T-helper 2 cell (primary cell): Measurements from ENCODE around the gene NUBP1.
A peak's percentile ranks its signal among the peaks of the same experiment; 100 is the strongest.
"Not testable (repeated sequence)": the region's sequence is repeated elsewhere in the genome, so short reads cannot be mapped to it uniquely, and the experiment has no call there.

Experiments used
- DNase-seq, 5 experiments: peaks; one replicate each; pipeline versions ENCODE4 v3.0.0 to v3.0.0-alpha.2; 2012 to 2022

The NUBP1 gene

GRCh38 chr16:10752843-10753523 is 9.3 kb downstream of the NUBP1 start:
- no peak for DNase-seq

- DNase-seq = no peak
Measured at GRCh38 chr16:10753670-10754069, 10.0 kb downstream of the NUBP1 start.

- no peak for DNase-seq
Measured at GRCh38 chr16:10754941-10755340, 11.3 kb downstream of the NUBP1 start.

GRCh38 chr16:10756574-10756973 is 12.9 kb downstream of the NUBP1 start:
- no peak for DNase-seq

GRCh38 chr16:10760858-10761257 is 17.2 kb downstream of the NUBP1 start:
- DNase-seq = no peak

GRCh38 chr16:10761373-10761772 is 17.7 kb downstream of the NUBP1 start:
- no peak for DNase-seq

GRCh38 chr16:10762336-10763016 is 18.8 kb downstream of the NUBP1 start:
- DNase-seq = no peak

- DNase-seq = no peak
Measured at GRCh38 chr16:10763456-10763855, 19.8 kb downstream of the NUBP1 start.

- peak in 2 of 5 experiments; percentile 38 to 78 for DNase-seq
Measured at GRCh38 chr16:10765772-10766171, 22.1 kb downstream of the NUBP1 start.

- no peak for DNase-seq
Measured at GRCh38 chr16:10767127-10767526, 23.5 kb downstream of the NUBP1 start.

- no peak for DNase-seq
Measured at GRCh38 chr16:10769381-10769780, 25.7 kb downstream of the NUBP1 start.

- peak in 2 of 5 experiments; percentile 44 to 68 for DNase-seq
Measured at GRCh38 chr16:10770907-10771306, 27.3 kb downstream of the NUBP1 start.

GRCh38 chr16:10776280-10776679 is 32.6 kb downstream of the NUBP1 start:
- peak in 2 of 5 experiments; percentile 69 to 79 for DNase-seq

GRCh38 chr16:10776923-10777322 is 33.3 kb downstream of the NUBP1 start:
- DNase-seq = not testable (repeated sequence)

- no peak for DNase-seq
Measured at GRCh38 chr16:10777356-10777755, 33.7 kb downstream of the NUBP1 start.

GRCh38 chr16:10779908-10780307 is 36.3 kb downstream of the NUBP1 start:
- not testable (repeated sequence) for DNase-seq

- no peak for DNase-seq
Measured at GRCh38 chr16:10780628-10781027, 37.0 kb downstream of the NUBP1 start.

GRCh38 chr16:10782628-10783027 is 39.0 kb downstream of the NUBP1 start:
- DNase-seq = no peak

- DNase-seq = no peak
Measured at GRCh38 chr16:10787304-10787703, 43.7 kb downstream of the NUBP1 start.

- DNase-seq = not testable (repeated sequence)
Measured at GRCh38 chr16:10788630-10789029, 45.0 kb downstream of the NUBP1 start.

GRCh38 chr16:10791048-10791447 is 47.4 kb downstream of the NUBP1 start:
- no peak for DNase-seq

- DNase-seq = no peak
Measured at GRCh38 chr16:10799736-10800135, 56.1 kb downstream of the NUBP1 start.

GRCh38 chr16:10805334-10805733 is 61.7 kb downstream of the NUBP1 start:
- DNase-seq = no peak

- no peak for DNase-seq
Measured at GRCh38 chr16:10806698-10807097, 63.1 kb downstream of the NUBP1 start.
